Measurements from ENCODE around the gene GNB1L.

- no peak for TF ChIP-seq CTCF (IDR thresholded peaks at IDR 0.05)
- TF ChIP-seq EZH2phosphoT487 (IDR thresholded peaks at IDR 0.05): peak; percentile 73
- TF ChIP-seq EZH2 (IDR thresholded peaks at IDR 0.05): peak; percentile 92
These were observed 98.9 kb downstream of the GNB1L start for GRCh38 chr22:19755722-19756287.

All from neural progenitor cell (in vitro differentiated cells).